GM21737 (cell line): ENCODE data around the gene TTYH2.
"Not testable (repeated sequence)": the region's sequence is repeated elsewhere in the genome, so short reads cannot be mapped to it uniquely, and the experiment has no call there.

Experiments used
- ATAC-seq: cut with Tn5 transposase; IDR thresholded peaks from one replicate; pipeline ENCODE4 v1.9.1; 2021; ENCODE audit warnings: mild to moderate bottlenecking, moderate library complexity; ENCODE audit not compliant: unreplicated experiment

TTYH2 gene

GRCh38 chr17:74253036-74253435 is 39.7 kb downstream of the TTYH2 start:
- ATAC-seq = no peak

GRCh38 chr17:74257311-74257710 is 43.9 kb downstream of the TTYH2 start:
- no peak for ATAC-seq

GRCh38 chr17:74259667-74260524 is 46.5 kb downstream of the TTYH2 start:
- ATAC-seq = no peak

- no peak for ATAC-seq
Observed at GRCh38 chr17:74260525-74260850, 47.1 kb downstream of the TTYH2 start.

- no peak for ATAC-seq
Observed at GRCh38 chr17:74262601-74263000, 49.2 kb downstream of the TTYH2 start.

GRCh38 chr17:74267054-74267453 is 53.7 kb downstream of the TTYH2 start:
- not testable (repeated sequence) for ATAC-seq

GRCh38 chr17:74267579-74267978 is 54.2 kb downstream of the TTYH2 start:
- no peak for ATAC-seq

- no peak for ATAC-seq
Observed at GRCh38 chr17:74267987-74268499, 54.7 kb downstream of the TTYH2 start.

- ATAC-seq = no peak
Observed at GRCh38 chr17:74268558-74268957, 55.2 kb downstream of the TTYH2 start.

- no peak for ATAC-seq
Observed at GRCh38 chr17:74270333-74270732, 57.0 kb downstream of the TTYH2 start.

GRCh38 chr17:74271281-74271680 is 57.9 kb downstream of the TTYH2 start:
- ATAC-seq = no peak

GRCh38 chr17:74271901-74272561 is 58.7 kb downstream of the TTYH2 start:
- no peak for ATAC-seq

GRCh38 chr17:74272731-74273201 is 59.4 kb downstream of the TTYH2 start:
- ATAC-seq = no peak

GRCh38 chr17:74274060-74274708 is 60.8 kb downstream of the TTYH2 start, which contains the start of gene DNAI2:
DNAI2 (plus strand) TSS chr17:74274234; CDS start chr17:74281818, 7,584 bp downstream.
- no peak for ATAC-seq

- no peak for ATAC-seq
Observed at GRCh38 chr17:74274709-74275340, 61.5 kb downstream of the TTYH2 start.

GRCh38 chr17:74276051-74276476 is 62.7 kb downstream of the TTYH2 start:
- no peak for ATAC-seq

GRCh38 chr17:74276541-74277009 is 63.2 kb downstream of the TTYH2 start:
- ATAC-seq = no peak

GRCh38 chr17:74277935-74278334 is 64.6 kb downstream of the TTYH2 start:
- no peak for ATAC-seq

- not testable (repeated sequence) for ATAC-seq
Observed at GRCh38 chr17:74279617-74280016, 66.2 kb downstream of the TTYH2 start.

GRCh38 chr17:74280093-74280513 is 66.7 kb downstream of the TTYH2 start:
- no peak for ATAC-seq

GRCh38 chr17:74281799-74282198 is 68.4 kb downstream of the TTYH2 start:
- ATAC-seq = no peak
